PC-3 (cell line): Measurements from ENCODE around the gene UNC50. TPM values are rescaled to one million over a fixed set of nuclear protein-coding genes. Genes with fewer than 3 reads are reported as not detected.

Experiments
- ATAC-seq: fragments of 200-7000 bp; cut with Tn5 transposase; 2 replicates; pipeline ENCODE4 v1.9.1; 2020; ENCODE audit warnings: mild to moderate bottlenecking, moderate library complexity
- BruUV-seq: library from RNA; stranded (reverse); fragments of 400-500 nt; replicated peaks from 2 replicates; lab custom pipeline; 2021; lab: Mats Ljungman, UMichigan
- CTCF ChIA-PET: fragments of 300-600 bp; sonication (Branson Sonifier 250); formaldehyde crosslinking; loops from one replicate; lab custom pipeline; 2022; ENCODE audit warnings: antibody characterized with exemption; lab: Charles Lee
- POLR2A ChIA-PET: fragments of 300-600 bp; sonication (Branson Sonifier 250); formaldehyde crosslinking; loops from one replicate; lab custom pipeline; 2022; ENCODE audit warnings: antibody characterized with exemption; ENCODE audit not compliant: unreplicated experiment; lab: Charles Lee
- DNase-seq: peaks from one replicate; pipeline ENCODE4 v3.0.0-alpha.2; 2015
- H2AFZ ChIP-seq: fragments of 300-600 bp; sonication (generic); 2 replicates; pipeline ENCODE4 v1.6.0; 2016; ENCODE audit warnings: antibody characterized with exemption, low read length
- H3F3A ChIP-seq: fragments of 300-600 bp; sonication (generic); one replicate; pipeline ENCODE4 v1.6.0; 2017; ENCODE audit warnings: antibody characterized with exemption, low read length, control low read depth, mild to moderate bottlenecking; ENCODE audit not compliant: unreplicated experiment
- H3K27ac ChIP-seq: fragments of 300-600 bp; sonication (generic); 2 replicates; pipeline ENCODE4 v1.5.1; 2016; ENCODE audit warnings: mild to moderate bottlenecking, low read length
- H3K27me3 ChIP-seq: fragments of 300-600 bp; sonication (generic); 2 replicates; pipeline ENCODE4 v1.6.1; 2016; ENCODE audit warnings: low read length, mixed read lengths
- H3K36me3 ChIP-seq: fragments of 300-600 bp; sonication (generic); 2 replicates; pipeline ENCODE4 v1.6.1; 2016; ENCODE audit warnings: low read depth, mixed run types, low read length, mixed read lengths
- H3K4me1 ChIP-seq: fragments of 300-600 bp; sonication (generic); 2 replicates; pipeline ENCODE4 v1.5.1; 2016; ENCODE audit warnings: low read length; ENCODE audit not compliant: insufficient read depth
- H3K4me2 ChIP-seq: fragments of 300-600 bp; sonication (generic); 2 replicates; pipeline ENCODE4 v1.6.0; 2016; ENCODE audit warnings: low read length
- H3K4me3 ChIP-seq: fragments of 300-600 bp; sonication (generic); 2 replicates; pipeline ENCODE4 v1.5.1; 2016; ENCODE audit warnings: mild to moderate bottlenecking, low read length, mixed read lengths
- H3K79me2 ChIP-seq: fragments of 300-600 bp; sonication (generic); 2 replicates; pipeline ENCODE4 v1.6.1; 2017; ENCODE audit warnings: low read length, mixed read lengths
- H3K9ac ChIP-seq: fragments of 300-600 bp; sonication (generic); 2 replicates; pipeline ENCODE4 v1.6.0; 2016; ENCODE audit warnings: mild to moderate bottlenecking, low read length
- H3K9me2 ChIP-seq: fragments of 300-600 bp; sonication (generic); replicated peaks from 2 replicates; pipeline ENCODE4 v1.6.1; 2016; ENCODE audit warnings: mixed run types, low read length, mixed read lengths
- H3K9me3 ChIP-seq: fragments of 300-600 bp; sonication (generic); 2 replicates; pipeline ENCODE4 v1.6.1; 2016; ENCODE audit warnings: low read length, mixed read lengths
- H4K20me1 ChIP-seq: fragments of 300-600 bp; sonication (generic); 2 replicates; pipeline ENCODE4 v1.6.1; 2016; ENCODE audit warnings: low read length, mixed read lengths
- CTCF ChIP-seq: fragments of 300-600 bp; sonication (generic); conservative IDR thresholded peaks from 2 replicates; pipeline ENCODE4 v1.5.1; 2017; ENCODE audit warnings: antibody characterized with exemption, low read depth, mild to moderate bottlenecking, low read length
- EZH2 ChIP-seq: fragments of 300-600 bp; sonication (generic); IDR thresholded peaks from one replicate; pipeline ENCODE4 v1.6.1; 2017; ENCODE audit warnings: antibody characterized with exemption, mild to moderate bottlenecking, low read length; ENCODE audit not compliant: unreplicated experiment
- EZH2phosphoT487 ChIP-seq: fragments of 300-600 bp; sonication (generic); IDR thresholded peaks from 2 replicates; pipeline ENCODE4 v1.6.1; 2018; ENCODE audit warnings: mild to moderate bottlenecking, antibody characterized with exemption, low read length, borderline replicate concordance
- intact Hi-C: fragments of 100-400 bp; cut with micrococcal nuclease; formaldehyde crosslinking; loops from 2 replicates; pipeline ENCODE4 v1.9.0; 2023
- total RNA-seq: library from RNA; depleted of rRNA; stranded (reverse); fragments of >200 nt; gene quantifications from 2 replicates; pipeline ENCODE4 v1.2.3, GENCODE V29; 2014

UNC50 gene
- total RNA-seq, 1 experiment from 2014 or later = 26.0 TPM

- peaks cover 5% of the 10 kb centered on the region for H3K4me1 ChIP-seq
- no peak overlapping the region for H3K4me3 ChIP-seq
- ChIA-PET CTCF (no interaction called here), POLR2A (no interaction called here)
- no peak for DNase-seq
- no peaks in the 10 kb centered on the region for H3K79me2 ChIP-seq
- no peaks in the 10 kb centered on the region for H3K9me2 ChIP-seq
- TF ChIP-seq EZH2 (no peak), EZH2phosphoT487 (no peak), CTCF (no peak)
- no peak overlapping the region for H3K27ac ChIP-seq
- no peak overlapping the region for H3K4me2 ChIP-seq
- ATAC-seq = no peak
- intact Hi-C loops = no loop called here
- H2AFZ ChIP-seq = no peak overlapping the region
- no peaks in the 10 kb centered on the region for H3K9me3 ChIP-seq
- BruUV-seq = no TSS peak
- no peaks in the 10 kb centered on the region for H4K20me1 ChIP-seq
- H3K36me3 ChIP-seq = no peaks in the 10 kb centered on the region; the same call in 1 of the 2 replicates
- no peaks in the 10 kb centered on the region for H3K27me3 ChIP-seq
- H3K9ac ChIP-seq = no peak overlapping the region
- H3F3A ChIP-seq = no peaks in the 10 kb centered on the region
Observed at GRCh38 chr2:98565286-98565860, 43.0 kb upstream of the UNC50 start.

GRCh38 chr2:98565941-98566340 lies 42.4 kb upstream of the UNC50 start:
- Histone ChIP-seq H3K4me3 (no peak overlapping the region), H2AFZ (no peak overlapping the region), H3K9me2 (no peaks in the 10 kb centered on the region), H3K4me2 (no peak overlapping the region), H3K9me3 (no peaks in the 10 kb centered on the region), H3K4me1 (no peaks in the 10 kb centered on the region), H3F3A (no peaks in the 10 kb centered on the region), H3K27me3 (no peaks in the 10 kb centered on the region), H3K79me2 (no peaks in the 10 kb centered on the region), H4K20me1 (no peaks in the 10 kb centered on the region), H3K27ac (no peak overlapping the region), H3K9ac (no peak overlapping the region), H3K36me3 (no peaks in the 10 kb centered on the region; the same call in 1 of the 2 replicates)
- DNase-seq (no peak), ATAC-seq (no peak)
- ChIA-PET CTCF (no interaction called here), POLR2A (no interaction called here)
- no peak for TF ChIP-seq EZH2
- TF ChIP-seq CTCF = no peak
- intact Hi-C loops = no loop called here
- BruUV-seq = no TSS peak

- Histone ChIP-seq H4K20me1 (no peaks in the 10 kb centered on the region), H3K9ac (no peak overlapping the region), H3F3A (no peaks in the 10 kb centered on the region), H3K9me3 (no peaks in the 10 kb centered on the region), H3K27ac (no peak overlapping the region), H3K4me3 (no peak overlapping the region), H3K27me3 (no peaks in the 10 kb centered on the region), H3K36me3 (no peaks in the 10 kb centered on the region; the same call in none of the 2 replicates), H3K9me2 (no peaks in the 10 kb centered on the region), H3K4me1 (no peaks in the 10 kb centered on the region), H3K4me2 (no peak overlapping the region), H2AFZ (no peak overlapping the region), H3K79me2 (no peaks in the 10 kb centered on the region)
- ChIA-PET POLR2A (no interaction called here), CTCF (no interaction called here)
- TF ChIP-seq CTCF (no peak), EZH2phosphoT487 (no peak), EZH2 (no peak)
- intact Hi-C loops = no loop called here
- BruUV-seq = no TSS peak
- ATAC-seq = no peak
- no peak for DNase-seq
Observed at GRCh38 chr2:98568161-98568956, 40.0 kb upstream of the UNC50 start.
